ENCODE results near the gene RAB7A.

GRCh38 chr3:128813097-128813496, 87.1 kb downstream of the RAB7A start:
- TF ChIP-seq, protein P1, sequence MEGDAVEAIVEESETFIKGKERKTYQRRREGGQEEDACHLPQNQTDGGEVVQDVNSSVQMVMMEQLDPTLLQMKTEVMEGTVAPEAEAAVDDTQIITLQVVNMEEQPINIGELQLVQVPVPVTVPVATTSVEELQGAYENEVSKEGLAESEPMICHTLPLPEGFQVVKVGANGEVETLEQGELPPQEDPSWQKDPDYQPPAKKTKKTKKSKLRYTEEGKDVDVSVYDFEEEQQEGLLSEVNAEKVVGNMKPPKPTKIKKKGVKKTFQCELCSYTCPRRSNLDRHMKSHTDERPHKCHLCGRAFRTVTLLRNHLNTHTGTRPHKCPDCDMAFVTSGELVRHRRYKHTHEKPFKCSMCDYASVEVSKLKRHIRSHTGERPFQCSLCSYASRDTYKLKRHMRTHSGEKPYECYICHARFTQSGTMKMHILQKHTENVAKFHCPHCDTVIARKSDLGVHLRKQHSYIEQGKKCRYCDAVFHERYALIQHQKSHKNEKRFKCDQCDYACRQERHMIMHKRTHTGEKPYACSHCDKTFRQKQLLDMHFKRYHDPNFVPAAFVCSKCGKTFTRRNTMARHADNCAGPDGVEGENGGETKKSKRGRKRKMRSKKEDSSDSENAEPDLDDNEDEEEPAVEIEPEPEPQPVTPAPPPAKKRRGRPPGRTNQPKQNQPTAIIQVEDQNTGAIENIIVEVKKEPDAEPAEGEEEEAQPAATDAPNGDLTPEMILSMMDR (IDR thresholded peaks at IDR 0.05; ENCODE audit: poor library complexity, severe bottlenecking), result no peak
- TF ChIP-seq, protein P2, sequence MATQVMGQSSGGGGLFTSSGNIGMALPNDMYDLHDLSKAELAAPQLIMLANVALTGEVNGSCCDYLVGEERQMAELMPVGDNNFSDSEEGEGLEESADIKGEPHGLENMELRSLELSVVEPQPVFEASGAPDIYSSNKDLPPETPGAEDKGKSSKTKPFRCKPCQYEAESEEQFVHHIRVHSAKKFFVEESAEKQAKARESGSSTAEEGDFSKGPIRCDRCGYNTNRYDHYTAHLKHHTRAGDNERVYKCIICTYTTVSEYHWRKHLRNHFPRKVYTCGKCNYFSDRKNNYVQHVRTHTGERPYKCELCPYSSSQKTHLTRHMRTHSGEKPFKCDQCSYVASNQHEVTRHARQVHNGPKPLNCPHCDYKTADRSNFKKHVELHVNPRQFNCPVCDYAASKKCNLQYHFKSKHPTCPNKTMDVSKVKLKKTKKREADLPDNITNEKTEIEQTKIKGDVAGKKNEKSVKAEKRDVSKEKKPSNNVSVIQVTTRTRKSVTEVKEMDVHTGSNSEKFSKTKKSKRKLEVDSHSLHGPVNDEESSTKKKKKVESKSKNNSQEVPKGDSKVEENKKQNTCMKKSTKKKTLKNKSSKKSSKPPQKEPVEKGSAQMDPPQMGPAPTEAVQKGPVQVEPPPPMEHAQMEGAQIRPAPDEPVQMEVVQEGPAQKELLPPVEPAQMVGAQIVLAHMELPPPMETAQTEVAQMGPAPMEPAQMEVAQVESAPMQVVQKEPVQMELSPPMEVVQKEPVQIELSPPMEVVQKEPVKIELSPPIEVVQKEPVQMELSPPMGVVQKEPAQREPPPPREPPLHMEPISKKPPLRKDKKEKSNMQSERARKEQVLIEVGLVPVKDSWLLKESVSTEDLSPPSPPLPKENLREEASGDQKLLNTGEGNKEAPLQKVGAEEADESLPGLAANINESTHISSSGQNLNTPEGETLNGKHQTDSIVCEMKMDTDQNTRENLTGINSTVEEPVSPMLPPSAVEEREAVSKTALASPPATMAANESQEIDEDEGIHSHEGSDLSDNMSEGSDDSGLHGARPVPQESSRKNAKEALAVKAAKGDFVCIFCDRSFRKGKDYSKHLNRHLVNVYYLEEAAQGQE (IDR thresholded peaks at IDR 0.05; ENCODE audit: borderline replicate concordance), result no peak
- TF ChIP-seq POLR2AphosphoS5 (IDR thresholded peaks at IDR 0.05), result no peak

All from neural cell (in vitro differentiated cells).